Measurements from ENCODE around the gene TMEM164.

DNA sequence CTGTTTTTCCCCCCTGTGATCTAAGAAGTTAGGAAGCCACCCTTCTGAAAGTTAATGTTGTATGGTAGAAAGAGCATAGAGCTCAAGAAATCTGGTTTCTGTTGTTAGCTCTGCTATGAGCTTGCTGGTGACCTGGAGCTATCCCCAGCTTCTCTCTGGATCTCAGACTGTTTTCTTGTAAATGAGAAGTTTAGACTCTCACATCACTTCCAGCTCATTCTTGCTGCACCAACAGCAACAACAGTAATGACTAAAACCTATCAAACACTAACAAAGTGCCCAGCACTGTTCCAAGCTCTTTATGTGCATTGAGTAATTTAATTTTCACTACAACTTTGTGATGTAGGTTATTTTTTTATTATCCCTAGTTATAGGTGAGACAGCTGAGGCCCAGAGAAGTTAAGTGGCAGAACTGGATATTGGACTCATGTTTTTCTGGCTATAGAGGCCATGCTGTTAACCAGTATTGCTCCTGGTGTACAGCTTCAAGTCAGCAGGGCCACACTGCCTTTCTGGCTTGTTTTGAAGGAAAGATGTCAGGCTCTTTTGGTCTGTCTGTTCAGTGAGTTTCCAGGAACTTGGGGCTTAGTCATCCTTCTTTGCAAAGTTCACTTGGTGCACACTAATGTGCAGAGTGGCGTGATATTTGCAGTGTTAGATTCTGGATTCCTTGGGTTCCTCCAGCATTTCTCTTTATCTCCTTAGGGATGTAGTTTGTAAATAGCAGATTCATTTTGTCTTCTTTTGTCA, 27.8 kb upstream of the TMEM164 start:
- no peak for TF ChIP-seq POLR2AphosphoS5 (IDR thresholded peaks at IDR 0.05)
- TF ChIP-seq, protein P1, sequence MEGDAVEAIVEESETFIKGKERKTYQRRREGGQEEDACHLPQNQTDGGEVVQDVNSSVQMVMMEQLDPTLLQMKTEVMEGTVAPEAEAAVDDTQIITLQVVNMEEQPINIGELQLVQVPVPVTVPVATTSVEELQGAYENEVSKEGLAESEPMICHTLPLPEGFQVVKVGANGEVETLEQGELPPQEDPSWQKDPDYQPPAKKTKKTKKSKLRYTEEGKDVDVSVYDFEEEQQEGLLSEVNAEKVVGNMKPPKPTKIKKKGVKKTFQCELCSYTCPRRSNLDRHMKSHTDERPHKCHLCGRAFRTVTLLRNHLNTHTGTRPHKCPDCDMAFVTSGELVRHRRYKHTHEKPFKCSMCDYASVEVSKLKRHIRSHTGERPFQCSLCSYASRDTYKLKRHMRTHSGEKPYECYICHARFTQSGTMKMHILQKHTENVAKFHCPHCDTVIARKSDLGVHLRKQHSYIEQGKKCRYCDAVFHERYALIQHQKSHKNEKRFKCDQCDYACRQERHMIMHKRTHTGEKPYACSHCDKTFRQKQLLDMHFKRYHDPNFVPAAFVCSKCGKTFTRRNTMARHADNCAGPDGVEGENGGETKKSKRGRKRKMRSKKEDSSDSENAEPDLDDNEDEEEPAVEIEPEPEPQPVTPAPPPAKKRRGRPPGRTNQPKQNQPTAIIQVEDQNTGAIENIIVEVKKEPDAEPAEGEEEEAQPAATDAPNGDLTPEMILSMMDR (IDR thresholded peaks at IDR 0.05): no peak
- no peak for TF ChIP-seq POLR2A (IDR thresholded peaks at IDR 0.05; ENCODE audit: low read depth)
